Aortic smooth muscle cell (primary cell): ENCODE results near the gene PTGR1. TPM values are rescaled to one million over a fixed set of nuclear protein-coding genes. Genes with fewer than 3 reads are reported as not detected.

Experiments
- total RNA-seq: library from RNA; depleted of rRNA; stranded (reverse); fragments of >200 nt; gene quantifications from 2 replicates; pipeline ENCODE4 v1.2.3, GENCODE V29; 2014

PTGR1 gene
- total RNA-seq = 62.7 and 76.2 TPM in 2 replicates

GRCh38 chr9:111599092-111599954, at the start of gene PTGR1:
Gene PTGR1 (minus strand): TSS chr9:111599647. CDS start chr9:111597422, 2,225 bp downstream.

GRCh38 chr9:111631214-111631971, 31.9 kb upstream of the PTGR1 start, which contains the start of gene DNAJC25:
Gene DNAJC25 (plus strand): TSS chr9:111631334. CDS start chr9:111631408, 74 bp downstream.

GRCh38 chr9:111525056-111525977, 74.1 kb downstream of the PTGR1 start, which contains the start of gene ZNF483:
Gene ZNF483 (plus strand): TSS chr9:111525179. CDS start chr9:111527396, 2,217 bp downstream.

Other genes starting within 250 kb of the PTGR1 start
- gene ECPAS, start 115.3 kb downstream of the PTGR1 start, total RNA-seq = 113 and 135 TPM in 2 replicates
- 1.3 and 1.9 TPM in 2 replicates for gene ZNF483, start 74.5 kb downstream of the PTGR1 start, total RNA-seq
- 6.5 and 7.1 TPM in 2 replicates for gene DNAJC25, start 31.7 kb upstream of the PTGR1 start, total RNA-seq
- 58.5 and 61.7 TPM in 2 replicates for gene GNG10, start 62.0 kb upstream of the PTGR1 start, total RNA-seq
- gene SHOC1, start 195.3 kb upstream of the PTGR1 start, total RNA-seq = not detected in 2 replicates